GM21390 (cell line): ENCODE data around the gene NDUFA13.

Experiments used
- ATAC-seq: cut with Tn5 transposase; IDR thresholded peaks from one replicate; pipeline ENCODE4 v1.9.1; 2021; ENCODE audit not compliant: unreplicated experiment

NDUFA13 gene

GRCh38 chr19:19544954-19545591 is 29.0 kb downstream of the NDUFA13 start:
- ATAC-seq = no peak

GRCh38 chr19:19545707-19546106 is 29.7 kb downstream of the NDUFA13 start:
- no peak for ATAC-seq

GRCh38 chr19:19546751-19547162 is 30.7 kb downstream of the NDUFA13 start:
- ATAC-seq = no peak

- no peak for ATAC-seq
These were observed 31.8 kb downstream of the NDUFA13 start for GRCh38 chr19:19547674-19548336.

- ATAC-seq = no peak
These were observed 33.1 kb downstream of the NDUFA13 start for GRCh38 chr19:19548915-19549759.

- ATAC-seq = no peak
These were observed 33.9 kb downstream of the NDUFA13 start for GRCh38 chr19:19549804-19550464.

GRCh38 chr19:19550485-19550929 is 34.5 kb downstream of the NDUFA13 start:
- ATAC-seq = no peak

GRCh38 chr19:19550972-19551852 is 35.2 kb downstream of the NDUFA13 start:
- ATAC-seq = no peak

- no peak for ATAC-seq
These were observed 35.8 kb downstream of the NDUFA13 start for GRCh38 chr19:19551853-19552192.

- ATAC-seq = no peak
These were observed 36.8 kb downstream of the NDUFA13 start for GRCh38 chr19:19552798-19553197.

GRCh38 chr19:19553670-19554069 is 37.6 kb downstream of the NDUFA13 start:
- ATAC-seq = no peak

- no peak for ATAC-seq
These were observed 38.3 kb downstream of the NDUFA13 start for GRCh38 chr19:19554074-19555023.

GRCh38 chr19:19558055-19558454 is 42.0 kb downstream of the NDUFA13 start:
- no peak for ATAC-seq

GRCh38 chr19:19558636-19559035 is 42.6 kb downstream of the NDUFA13 start:
- no peak for ATAC-seq

- no peak for ATAC-seq
These were observed 43.9 kb downstream of the NDUFA13 start for GRCh38 chr19:19559931-19560330.

- no peak for ATAC-seq
These were observed 46.1 kb downstream of the NDUFA13 start for GRCh38 chr19:19561946-19562664.

- ATAC-seq = no peak
These were observed 46.8 kb downstream of the NDUFA13 start for GRCh38 chr19:19562665-19563347.

- no peak for ATAC-seq
These were observed 47.4 kb downstream of the NDUFA13 start for GRCh38 chr19:19563348-19563848.
